ENCODE data around the gene NTNG2. TPM values are rescaled to one million over a fixed set of nuclear protein-coding genes. Genes with fewer than 3 reads are reported as not detected.
A peak's percentile ranks its signal among the peaks of the same experiment; 100 is the strongest.

The NTNG2 gene
- total RNA-seq, 2 donors from 2014 or later, result 0.26 to 2.0 TPM

DNA sequence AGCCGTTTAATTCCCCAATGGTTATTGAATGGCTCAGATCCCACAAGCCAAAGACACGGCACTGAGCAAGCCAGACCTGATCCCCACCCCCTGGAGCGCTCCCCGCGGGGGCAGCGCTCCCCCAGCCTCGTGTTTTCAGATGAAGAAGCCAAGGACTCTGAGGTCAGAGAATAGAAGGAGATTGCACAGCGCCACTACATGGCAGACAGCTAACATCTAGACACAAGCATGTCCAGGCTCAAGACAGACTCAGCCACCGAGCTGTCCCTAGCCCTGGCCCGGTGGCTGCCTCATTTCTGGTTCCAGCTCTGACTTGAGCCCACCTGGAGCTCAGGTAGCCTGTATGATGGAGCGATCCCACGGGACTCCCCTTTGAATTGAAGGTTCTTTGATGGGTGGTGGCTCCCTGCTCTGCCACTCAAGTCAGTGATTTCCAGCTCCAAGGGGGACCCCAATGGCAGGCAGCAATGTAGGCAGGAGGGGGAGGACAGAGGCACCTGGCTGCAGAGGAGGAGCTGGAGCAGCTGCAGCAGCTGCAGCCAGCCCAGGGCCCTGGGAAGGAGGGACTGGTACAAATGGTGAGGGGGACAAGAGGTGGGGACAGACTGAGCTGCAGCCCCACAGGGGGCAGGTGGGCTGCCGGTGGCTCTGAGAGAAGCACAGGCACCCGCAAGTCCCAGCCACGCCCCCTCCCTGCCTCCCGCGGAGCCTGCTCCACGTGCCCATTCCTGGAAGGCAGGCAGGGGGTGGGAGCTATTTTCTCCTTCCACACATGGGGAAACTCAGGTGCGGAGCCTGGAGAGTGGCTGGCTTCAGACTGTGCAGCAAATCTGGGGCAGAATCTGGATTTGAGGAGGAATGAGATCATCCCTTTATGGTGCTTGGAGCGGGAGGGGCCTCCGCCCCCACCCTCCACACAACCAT is 40.2 kb downstream of the NTNG2 start:
- Histone ChIP-seq H3K27ac (no peak overlapping the region), H3K36me3 (replicated peaks in 1 of 2; ENCODE audit: insufficient read depth in 1 of 2, low read depth in 2 of 2) (no peaks in the 10 kb centered on the region), H3K4me1 (peaks cover 19% of the 10 kb centered on the region), H3K9me3 (no peaks in the 10 kb centered on the region), H3K27me3 (peaks cover 0 to 9% of the 10 kb centered on the region in 2 donors), H3K4me3 (no peak overlapping the region)
- TF ChIP-seq, protein P1, sequence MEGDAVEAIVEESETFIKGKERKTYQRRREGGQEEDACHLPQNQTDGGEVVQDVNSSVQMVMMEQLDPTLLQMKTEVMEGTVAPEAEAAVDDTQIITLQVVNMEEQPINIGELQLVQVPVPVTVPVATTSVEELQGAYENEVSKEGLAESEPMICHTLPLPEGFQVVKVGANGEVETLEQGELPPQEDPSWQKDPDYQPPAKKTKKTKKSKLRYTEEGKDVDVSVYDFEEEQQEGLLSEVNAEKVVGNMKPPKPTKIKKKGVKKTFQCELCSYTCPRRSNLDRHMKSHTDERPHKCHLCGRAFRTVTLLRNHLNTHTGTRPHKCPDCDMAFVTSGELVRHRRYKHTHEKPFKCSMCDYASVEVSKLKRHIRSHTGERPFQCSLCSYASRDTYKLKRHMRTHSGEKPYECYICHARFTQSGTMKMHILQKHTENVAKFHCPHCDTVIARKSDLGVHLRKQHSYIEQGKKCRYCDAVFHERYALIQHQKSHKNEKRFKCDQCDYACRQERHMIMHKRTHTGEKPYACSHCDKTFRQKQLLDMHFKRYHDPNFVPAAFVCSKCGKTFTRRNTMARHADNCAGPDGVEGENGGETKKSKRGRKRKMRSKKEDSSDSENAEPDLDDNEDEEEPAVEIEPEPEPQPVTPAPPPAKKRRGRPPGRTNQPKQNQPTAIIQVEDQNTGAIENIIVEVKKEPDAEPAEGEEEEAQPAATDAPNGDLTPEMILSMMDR (IDR thresholded peaks at IDR 0.05), result no peak
- TF ChIP-seq POLR2A (IDR thresholded peaks at IDR 0.05), result no peak
- 26 to 41% methylated on average over 16 to 21 of the region's 21 CpGs for WGBS, 2 donors
- intact Hi-C loops (cut with DNase I), result no loop called here
- ATAC-seq (no peak), DNase-seq (peak; percentile 28 to 56 (median 42))

DNA sequence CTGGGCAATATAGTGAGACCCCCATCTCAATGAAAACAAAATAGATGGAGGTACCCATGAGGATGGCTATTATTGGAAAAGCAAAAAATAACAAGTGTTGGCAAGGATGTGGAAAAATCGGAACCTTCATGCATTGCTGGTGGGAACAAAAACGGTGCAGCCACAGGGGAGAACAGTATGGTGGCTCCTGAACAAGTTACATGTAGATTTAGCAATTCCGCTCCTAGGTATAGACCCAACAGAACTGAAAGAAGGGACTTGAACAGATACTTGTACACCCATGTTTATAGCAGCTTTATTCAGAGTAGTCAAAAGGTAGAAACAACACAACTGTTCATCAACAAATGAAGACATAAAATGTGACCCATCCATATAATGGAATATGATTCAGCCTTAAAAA is 43.0 kb downstream of the NTNG2 start:
- H3K27me3 ChIP-seq, result peaks cover 0 to 9% of the 10 kb centered on the region in 2 donors
- intact Hi-C loops (cut with DNase I), result no loop called here
- TF ChIP-seq, protein P1 (IDR thresholded peaks at IDR 0.05), result no peak
- TF ChIP-seq POLR2A (IDR thresholded peaks at IDR 0.05), result no peak
- peaks cover 19% of the 10 kb centered on the region for H3K4me1 ChIP-seq
- H3K36me3 ChIP-seq (replicated peaks in 1 of 2; ENCODE audit: insufficient read depth in 1 of 2, low read depth in 2 of 2), result no peaks in the 10 kb centered on the region
- H3K27ac ChIP-seq, result no peak overlapping the region
- no peak for DNase-seq
- no peak overlapping the region for H3K4me3 ChIP-seq
- no peak for ATAC-seq
- H3K9me3 ChIP-seq, result no peaks in the 10 kb centered on the region
- 74 to 79% methylated on average over 3 of the region's 3 CpGs for WGBS, 2 donors

DNA sequence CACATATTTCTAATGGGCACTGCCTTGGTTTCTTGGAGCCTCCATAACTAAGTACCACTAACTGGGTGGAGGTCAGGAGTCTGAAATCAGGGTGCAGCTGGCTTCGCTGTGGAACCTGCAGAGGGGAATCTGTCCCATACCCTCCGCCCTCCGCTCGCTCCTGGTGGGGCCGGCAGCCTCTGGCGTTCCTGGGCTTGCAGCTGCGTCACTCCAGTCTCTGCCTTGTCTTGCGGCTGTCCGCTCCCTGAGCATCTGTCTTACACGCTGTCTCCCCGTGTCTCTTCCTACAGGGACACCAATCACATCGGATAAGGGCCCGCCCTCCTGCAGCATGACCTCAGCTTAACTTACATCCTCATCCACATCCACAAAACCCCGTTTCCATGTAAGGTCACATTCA is 45.4 kb downstream of the NTNG2 start:
- H3K4me1 ChIP-seq, result peaks cover 4% of the 10 kb centered on the region
- no peak overlapping the region for H3K27ac ChIP-seq
- H3K9me3 ChIP-seq, result no peaks in the 10 kb centered on the region
- ATAC-seq (no peak), DNase-seq (no peak)
- no peak for TF ChIP-seq POLR2A (IDR thresholded peaks at IDR 0.05)
- TF ChIP-seq, protein P1 (IDR thresholded peaks at IDR 0.05), result no peak
- no peak overlapping the region for H3K4me3 ChIP-seq
- intact Hi-C loops (cut with DNase I), result no loop called here
- H3K36me3 ChIP-seq (replicated peaks in 1 of 2; ENCODE audit: insufficient read depth in 1 of 2, low read depth in 2 of 2), result no peaks in the 10 kb centered on the region
- 70 to 78% methylated on average over 14 of the region's 14 CpGs for WGBS, 2 donors
- peaks cover 0 to 4% of the 10 kb centered on the region in 2 donors for H3K27me3 ChIP-seq

DNA sequence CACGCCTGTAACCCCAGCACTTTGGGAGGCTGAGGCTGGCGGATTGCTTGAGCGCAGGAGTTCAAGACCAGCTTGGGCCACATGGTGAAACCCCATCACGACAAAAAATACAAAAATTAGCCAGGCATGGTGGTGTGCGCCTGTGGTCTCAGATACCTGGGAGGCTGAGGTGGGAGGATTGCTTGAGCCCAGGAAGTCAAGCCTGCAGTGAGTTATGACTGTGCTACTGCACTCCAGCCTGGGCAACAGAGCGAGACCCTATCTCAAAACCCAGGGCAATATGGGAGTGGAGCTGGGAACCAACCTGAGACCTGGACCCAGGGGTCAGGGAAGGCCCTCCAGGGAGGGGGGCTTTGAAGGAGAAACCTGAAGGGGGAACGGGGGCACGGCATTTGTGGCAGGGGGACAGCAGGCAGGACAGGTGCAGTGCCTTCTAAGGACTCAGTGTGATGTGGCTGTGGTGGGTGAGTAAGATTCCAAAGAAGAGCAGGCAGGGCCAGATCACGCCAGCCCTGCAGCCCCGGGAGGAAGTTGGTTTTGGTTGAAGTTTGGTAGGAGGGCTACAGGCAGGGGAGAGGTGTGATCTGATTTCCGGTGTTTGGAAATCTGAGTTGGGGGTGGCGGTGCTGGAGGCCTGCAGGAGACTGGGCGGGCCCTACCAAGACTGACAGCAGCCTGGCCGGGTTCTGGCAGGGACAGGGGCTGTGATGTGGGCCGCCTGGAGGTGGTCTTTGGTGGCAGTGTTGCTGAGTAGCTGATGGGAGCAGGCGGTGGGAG is 46.2 kb downstream of the NTNG2 start:
- WGBS, 2 donors, result 72 to 79% methylated on average over 15 to 16 of the region's 16 CpGs
- intact Hi-C loops (cut with DNase I), result no loop called here
- H3K4me1 ChIP-seq, result no peaks in the 10 kb centered on the region
- no peak overlapping the region for H3K27ac ChIP-seq
- H3K4me3 ChIP-seq, result no peak overlapping the region
- no peaks in the 10 kb centered on the region for H3K36me3 ChIP-seq (replicated peaks in 1 of 2; ENCODE audit: insufficient read depth in 1 of 2, low read depth in 2 of 2)
- H3K27me3 ChIP-seq, result no peaks in the 10 kb centered on the region
- TF ChIP-seq POLR2A (IDR thresholded peaks at IDR 0.05), result no peak
- TF ChIP-seq, protein P1 (IDR thresholded peaks at IDR 0.05), result no peak
- DNase-seq (no peak), ATAC-seq (no peak)
- H3K9me3 ChIP-seq, result no peaks in the 10 kb centered on the region

Data from body of pancreas (tissue), 4 donors.